G401.6 (cell line): ENCODE measurements around the gene PTPRN.
"Not testable (repeated sequence)": the region's sequence is repeated elsewhere in the genome, so short reads cannot be mapped to it uniquely, and the experiment has no call there.

Experiments
- FAIRE-seq: peaks from 2 replicates; lab custom pipeline; 2012; peaks lifted over from hg19 to GRCh38; lab: Jason Lieb, UNC

PTPRN gene

DNA sequence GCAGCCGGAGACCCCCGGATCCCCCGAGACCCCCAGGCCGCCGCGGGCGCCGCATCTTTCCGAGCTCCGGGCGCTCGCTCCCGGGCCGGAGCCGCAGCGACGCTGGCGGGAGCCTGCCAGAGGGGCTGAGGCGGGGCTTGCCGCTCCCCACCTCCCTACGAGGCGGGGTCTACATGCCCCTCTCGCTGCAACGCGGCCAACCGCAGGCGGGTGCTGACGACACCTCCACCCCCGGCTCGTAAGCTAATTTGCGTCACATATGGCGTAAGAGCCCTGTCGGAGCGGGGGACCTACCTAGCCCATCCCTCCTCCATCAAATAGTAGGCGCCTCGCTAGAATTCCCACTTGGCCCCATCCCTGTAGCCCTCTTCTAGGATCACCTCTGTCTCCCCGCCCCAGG is at the start of gene PTPRN:
Gene PTPRN (minus strand): TSS at position 124 of the 400 bp plus-strand sequence. CDS start 69 bp downstream, at position 55.
- no peak for FAIRE-seq

DNA sequence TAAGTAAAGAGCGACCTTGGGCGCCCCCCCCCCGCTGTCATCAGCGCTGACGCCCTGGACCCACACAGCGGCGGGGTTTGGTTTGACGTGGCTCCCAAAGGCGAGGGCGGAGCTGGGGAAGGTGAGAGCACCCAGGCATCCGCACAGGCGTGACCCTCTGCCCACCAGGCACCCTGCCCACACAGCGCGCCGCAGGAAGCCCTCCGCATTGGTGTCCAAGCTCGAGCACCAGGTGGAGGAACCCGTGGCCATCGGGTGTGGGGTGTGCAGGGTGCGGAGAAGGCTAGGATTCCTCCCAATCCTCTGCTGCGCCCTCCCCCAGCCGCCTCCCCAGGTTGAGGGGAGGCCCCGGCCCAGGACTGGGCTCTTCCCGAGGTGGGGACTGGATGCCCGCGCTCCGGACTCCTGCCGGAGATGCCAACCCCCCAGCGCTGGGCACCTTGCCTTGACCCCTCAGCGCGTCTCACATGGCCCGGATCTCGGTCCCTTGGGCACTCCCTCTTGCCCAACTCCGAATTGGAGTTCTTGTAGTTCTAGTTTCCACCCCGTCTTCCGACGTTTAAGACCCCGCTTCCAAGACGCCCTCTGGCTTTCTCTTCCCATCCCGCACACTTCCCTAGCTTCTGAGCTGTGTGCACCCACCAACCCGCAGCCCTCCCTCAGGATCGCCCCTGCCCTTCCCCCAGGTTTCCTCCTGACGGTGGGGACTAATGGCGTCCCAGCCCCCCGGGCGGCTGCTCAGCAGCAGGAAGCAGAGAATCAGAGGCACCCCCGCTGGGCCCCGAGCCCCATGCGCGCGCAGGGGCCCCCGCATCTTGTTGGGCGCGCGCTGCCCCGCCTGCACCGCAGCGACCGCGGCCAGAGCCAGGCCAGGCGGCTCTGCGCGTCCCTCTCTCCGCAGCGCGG is 49.2 kb upstream of the PTPRN start:
- FAIRE-seq = no peak

DNA sequence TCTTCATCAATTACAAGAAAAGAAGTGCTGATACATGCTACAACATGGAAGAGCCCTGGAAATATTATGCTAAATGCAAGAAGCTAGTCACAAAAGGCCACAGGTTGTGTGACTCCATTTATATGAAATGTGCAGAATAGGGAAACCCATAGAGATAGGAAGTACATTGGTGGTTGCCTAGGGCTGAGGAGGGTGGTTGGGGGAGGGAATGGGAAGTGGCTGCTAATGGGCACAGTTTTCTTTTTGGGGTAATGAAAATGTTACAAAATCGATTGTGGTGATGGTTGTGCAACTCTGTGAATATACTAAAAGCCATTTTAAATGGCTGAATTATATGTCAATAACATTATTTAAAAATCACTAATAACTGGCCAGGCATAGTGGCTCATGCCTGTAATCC is 47.6 kb upstream of the PTPRN start:
- no peak for FAIRE-seq

DNA sequence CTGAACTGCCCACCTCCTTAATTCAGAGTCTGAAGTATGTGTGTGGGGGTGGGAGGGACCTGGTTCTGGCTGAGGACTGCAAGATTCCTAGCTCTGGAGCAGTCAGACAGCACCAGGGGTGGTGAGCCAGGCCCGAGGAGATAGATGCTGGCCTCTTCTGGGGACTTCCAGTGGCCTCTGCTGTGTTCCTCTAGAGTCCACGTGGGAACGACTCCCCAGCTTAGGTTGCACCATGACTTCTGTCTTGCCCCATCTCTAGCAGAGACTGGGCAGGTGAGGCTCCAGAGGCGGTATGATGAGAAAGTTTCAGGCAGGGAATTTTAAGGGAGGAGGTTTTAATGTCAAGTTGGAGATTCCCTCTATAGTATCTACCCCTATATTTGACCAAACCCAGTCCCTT is 45.4 kb upstream of the PTPRN start:
- FAIRE-seq = no peak

DNA sequence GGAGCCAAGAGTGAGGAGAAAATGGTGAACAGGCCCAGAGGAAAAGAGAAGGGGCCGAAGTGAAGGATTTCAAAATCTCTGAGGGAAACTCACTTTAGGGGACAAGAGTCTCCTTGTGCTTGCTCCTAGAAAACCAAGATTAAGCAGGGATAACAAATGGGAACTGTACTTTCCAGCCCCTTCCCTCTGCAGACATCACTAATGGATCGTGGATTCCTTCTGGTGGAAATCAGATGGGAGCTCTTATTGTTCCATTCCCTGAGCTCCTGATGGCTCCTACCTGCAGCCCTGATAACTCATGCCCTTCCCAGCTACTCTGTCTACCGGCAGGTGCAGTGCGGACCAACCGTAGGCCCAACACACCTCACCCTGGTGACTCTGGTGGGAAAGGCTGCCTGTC is 43.9 kb upstream of the PTPRN start:
- no peak for FAIRE-seq

DNA sequence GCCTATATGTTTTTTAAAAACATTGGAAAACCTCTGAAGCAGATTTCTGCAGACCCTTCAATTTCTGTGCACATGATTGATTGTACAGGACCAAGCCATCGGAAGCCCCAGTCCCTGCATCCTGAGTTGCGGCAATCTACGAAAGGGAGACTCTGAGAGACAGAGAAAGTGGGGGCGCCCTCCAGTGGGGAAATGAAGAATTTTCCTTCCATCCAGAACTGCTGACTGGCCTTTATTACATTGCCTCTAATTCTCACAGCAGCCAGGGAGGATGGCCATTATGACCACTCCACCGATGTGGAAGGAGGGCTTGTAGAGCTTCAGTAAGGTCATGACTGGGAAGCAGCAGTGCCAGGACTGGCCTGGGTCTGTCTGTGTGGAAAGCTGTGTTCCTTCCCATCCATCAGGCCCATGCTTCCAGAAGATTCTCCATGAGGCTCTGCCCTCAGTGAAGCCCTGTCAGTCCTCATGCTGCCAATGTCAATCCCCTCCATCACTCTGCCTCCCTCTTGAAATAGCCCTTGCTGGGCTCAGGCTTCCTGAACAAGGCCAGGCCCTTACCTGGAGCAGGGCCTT is 43.3 kb upstream of the PTPRN start:
- peak; percentile 65 for FAIRE-seq

DNA sequence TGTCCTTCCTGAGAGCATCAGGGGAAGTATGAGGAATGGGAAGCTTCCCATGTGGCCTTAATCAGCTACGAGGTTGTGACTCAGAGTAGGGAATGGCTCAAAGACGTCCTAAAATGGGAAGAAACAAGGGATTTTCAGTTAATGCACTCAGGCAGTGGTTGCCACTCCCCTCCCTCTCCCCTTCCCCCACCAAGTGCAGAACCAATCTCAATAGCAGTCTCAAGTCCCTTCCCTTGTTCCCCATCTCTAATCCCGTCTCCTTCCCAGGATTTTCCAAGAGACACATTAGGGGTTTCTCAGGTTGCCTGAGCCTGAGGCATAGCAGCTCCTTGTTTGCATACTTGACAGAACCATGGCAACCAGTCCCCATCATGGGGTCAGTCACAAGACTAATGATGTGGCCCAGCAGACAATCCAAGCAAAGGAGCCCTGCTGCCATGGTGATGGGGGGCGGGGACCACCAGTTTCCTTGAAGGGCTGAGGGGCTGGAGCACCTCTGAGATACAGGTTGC is 41.6 kb upstream of the PTPRN start:
- FAIRE-seq = no peak

DNA sequence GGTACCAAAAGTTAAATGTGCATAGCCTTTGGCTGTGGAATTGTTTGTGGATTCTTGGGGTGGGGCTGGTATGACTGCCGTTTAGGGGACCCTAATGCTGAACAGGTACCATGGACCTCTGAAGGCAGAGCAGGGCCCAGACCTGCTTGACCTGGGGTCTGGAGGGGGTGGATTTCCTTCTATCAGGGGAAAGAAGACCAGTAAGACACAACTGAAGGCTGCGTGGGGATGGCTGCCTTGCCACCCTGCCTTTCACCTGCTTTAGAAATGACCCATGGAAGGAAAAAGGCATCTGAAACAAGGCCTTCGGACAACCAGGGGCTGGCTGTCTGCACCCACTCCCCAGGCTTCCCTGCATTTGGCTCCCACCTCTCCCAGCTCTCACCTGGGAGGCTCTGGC is 41.0 kb upstream of the PTPRN start:
- FAIRE-seq = no peak

DNA sequence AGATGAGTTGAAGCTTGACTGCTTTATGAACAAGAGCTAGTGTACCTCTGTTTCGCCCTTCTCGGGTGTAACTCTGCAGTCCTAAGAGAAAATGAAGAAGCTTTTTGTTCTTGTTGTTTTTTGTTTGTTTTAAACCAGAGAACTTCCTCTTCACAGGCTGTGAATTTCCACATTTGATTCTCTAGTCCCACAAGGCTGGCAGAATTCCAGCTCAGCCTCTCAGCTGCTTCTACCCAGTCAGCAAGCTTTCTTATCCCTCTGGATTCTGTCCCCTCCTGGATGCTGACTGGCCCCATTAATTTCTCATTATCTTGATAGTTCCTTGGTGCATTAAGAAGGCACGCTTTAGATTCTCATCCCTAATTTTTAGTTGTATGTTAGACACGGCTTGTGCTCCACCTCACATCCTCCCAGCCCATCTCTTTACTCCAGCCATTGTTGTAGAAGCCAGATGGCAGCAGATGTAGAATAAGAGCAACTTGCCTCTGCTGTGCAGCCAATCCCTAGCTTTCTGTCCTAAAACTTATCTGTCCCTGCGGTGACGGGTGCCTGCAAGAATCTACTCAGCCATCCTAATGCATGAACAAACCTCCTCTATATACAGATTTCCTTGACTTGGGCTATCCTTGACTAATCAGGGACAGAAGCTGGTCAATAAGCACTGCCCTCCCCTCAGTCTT is 35.7 kb upstream of the PTPRN start:
- no peak for FAIRE-seq

DNA sequence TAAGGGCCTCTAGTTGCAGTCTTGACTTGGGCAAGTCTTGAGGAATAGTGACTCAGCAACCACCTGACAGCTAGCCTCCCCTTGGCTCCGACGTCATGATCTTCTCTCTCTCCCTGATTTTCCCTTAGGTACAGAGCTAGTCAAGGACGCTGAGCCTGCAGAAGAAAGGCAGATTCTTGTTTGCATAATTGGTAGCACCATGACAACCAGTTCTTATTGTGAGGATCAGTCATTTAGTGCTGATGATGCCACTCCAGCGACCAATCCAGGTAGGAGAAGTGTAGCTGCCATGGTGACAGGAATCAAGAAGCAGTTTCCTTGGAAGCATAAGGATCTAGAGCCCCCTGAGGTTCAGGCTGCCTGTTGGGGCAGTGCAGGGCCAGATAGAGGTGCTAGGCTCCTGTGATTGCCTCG is 26.2 kb upstream of the PTPRN start:
- no peak for FAIRE-seq

DNA sequence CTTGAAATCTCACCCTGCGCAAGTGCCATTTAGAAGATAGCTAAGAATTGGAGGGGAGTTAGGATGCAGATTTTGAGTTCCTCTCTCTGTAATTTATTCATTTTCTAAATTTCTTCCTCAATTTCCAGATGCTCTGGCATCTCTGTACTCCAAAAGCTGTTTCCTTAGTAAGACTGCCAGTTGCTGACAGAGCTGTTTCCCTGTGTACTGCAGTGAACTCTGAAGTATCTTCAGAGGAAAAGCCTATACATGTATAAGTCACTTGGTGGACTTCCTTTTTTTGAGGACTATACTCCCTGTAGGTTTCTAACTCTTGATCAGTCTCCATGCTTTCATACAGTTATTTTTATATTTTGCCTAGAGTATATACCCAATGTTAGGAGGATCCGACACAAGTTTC is 24.9 kb upstream of the PTPRN start:
- no peak for FAIRE-seq

DNA sequence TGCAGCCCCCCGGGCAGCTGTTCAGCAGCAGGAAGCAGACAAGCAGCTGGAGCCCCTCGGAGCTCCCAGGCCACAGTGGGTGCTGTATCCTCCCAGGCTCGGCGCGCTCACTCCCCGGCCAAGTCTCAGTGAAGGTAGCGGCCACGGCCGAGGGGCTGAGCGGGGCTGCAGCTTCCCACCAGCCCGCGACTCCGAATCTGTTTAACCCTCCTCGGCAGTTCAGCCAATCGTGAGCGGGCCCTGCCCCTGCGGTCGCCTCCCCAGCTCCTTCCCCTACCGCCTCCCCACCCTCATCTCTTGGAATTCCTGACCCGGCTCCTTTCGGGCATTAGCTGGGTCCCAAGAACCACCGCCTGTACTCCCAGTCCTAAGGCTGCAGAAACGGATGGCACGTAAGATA is 23.3 kb upstream of the PTPRN start, which contains the start of gene RESP18:
Gene RESP18 (minus strand): TSS at position 203 of the 400 bp plus-strand sequence.
- FAIRE-seq = no peak

DNA sequence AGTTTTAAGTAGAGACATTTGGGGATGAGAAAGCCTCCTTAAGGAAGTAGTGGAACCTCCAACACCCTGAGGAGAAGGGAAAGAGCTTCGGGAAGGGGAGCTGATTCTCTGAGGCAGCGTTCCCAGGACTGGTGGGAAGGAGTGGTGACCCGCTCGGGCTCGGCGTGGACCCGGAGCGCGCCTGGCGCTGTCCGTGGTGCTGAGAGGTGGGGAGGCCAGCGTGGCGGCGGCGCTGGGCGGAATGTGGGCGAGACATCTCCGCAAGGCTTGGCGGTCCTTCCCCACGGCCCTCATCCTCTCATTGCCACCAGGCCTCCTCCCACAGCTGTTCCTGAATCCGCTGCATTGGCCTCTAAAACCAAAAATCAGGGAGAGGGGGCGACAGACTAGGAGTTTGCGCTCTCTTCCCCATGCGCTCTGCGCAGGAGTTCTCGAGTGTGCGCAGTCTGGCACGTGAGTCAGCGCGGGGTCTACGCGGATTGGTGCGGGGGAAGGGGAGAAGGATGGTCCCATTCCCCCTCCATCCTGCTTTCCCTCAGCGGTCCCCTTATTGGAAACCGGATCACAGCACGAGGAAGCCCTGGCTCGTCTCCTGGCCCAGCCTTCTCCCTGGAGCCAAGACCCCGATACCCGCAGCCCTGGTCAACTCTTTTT is 22.5 kb upstream of the PTPRN start:
- no peak for FAIRE-seq

DNA sequence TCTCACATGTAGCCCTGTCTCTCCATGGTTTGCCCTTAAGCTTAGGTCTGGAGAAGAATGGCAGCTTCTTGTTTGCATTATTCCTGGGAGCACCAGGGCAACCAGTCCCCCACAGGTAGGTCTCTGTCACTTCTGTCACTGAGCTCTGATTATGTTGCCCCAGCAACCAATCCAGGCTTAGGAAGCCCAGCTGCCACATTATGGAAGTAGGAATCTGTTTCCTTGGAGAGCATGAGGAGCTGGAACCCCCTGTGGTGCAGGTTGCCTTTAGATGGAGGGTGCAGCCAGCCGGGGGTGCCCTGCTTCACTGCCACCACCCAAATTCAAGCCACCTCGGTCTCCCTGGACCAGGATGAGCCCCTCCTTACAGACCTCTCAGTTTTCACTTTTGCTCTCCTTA is 18.5 kb upstream of the PTPRN start:
- FAIRE-seq = no peak

DNA sequence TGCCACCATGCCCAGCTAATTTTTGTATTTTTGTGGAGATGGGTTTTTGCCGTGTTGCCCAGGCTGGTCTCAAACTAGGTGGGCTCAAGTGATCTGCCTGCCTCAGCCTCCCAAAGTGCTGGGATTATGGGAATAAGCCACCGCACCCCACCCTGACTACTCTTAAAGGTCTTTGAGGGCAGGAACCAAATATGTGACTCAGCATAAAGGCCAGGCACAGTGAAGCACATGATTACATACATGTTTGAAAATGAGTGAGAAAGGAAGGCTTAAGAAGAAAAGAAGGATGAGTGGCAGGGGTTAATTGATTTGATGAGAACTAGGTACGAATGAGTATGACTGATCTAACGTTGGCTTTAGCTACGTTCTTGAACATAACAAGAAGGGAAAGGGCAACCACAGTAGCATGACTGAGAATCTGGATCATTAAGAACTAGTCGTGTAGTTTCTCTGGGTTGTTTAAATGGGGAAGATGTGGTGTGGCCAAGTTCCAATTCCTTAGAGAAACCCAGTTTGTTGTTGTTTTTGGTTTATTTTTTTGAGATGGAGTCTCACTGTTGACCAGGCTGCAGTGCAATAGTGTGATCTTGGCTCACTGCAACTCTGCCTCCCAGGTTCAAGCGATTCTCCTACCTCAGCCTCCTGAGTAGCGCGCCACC is 16.6 kb upstream of the PTPRN start:
- no peak for FAIRE-seq

DNA sequence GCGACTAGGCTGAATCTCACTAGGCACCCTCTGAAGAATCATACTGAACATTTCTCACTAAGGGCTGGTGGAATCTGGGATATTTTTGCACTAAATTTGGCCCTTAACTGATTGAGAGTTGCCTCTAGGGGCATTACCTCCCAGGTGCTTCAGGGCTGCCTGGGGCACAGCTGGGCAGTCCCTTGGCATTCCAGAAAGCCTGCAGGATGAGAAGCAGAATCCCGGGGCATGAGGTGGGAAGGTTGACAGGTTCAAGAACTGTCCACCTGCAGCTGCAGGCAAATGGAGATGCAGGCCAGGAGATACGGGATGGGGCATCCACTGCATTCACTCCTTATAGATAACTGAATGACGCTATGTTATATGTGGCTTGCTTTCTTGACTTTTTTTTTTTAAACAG is 15.9 kb upstream of the PTPRN start:
- FAIRE-seq = no peak

DNA sequence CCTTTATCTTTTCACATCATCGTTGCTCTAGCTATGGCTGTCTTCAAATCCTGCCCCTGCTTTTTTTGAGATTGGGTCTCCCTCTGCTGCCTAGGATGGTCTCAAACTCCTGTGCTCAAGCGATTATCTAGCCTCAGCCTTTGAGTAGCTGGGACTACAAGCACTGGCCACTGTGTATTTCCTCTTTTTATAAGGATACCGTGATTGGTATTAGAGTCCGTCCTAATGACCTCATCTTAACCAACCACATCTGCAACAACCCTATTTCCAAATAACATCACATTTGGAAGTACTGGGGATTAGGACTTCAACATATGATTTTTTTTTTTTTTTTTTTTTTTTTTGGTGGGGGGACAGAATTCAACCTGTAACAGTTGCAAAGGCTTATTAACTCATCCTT is 14.2 kb upstream of the PTPRN start:
- FAIRE-seq = no peak

DNA sequence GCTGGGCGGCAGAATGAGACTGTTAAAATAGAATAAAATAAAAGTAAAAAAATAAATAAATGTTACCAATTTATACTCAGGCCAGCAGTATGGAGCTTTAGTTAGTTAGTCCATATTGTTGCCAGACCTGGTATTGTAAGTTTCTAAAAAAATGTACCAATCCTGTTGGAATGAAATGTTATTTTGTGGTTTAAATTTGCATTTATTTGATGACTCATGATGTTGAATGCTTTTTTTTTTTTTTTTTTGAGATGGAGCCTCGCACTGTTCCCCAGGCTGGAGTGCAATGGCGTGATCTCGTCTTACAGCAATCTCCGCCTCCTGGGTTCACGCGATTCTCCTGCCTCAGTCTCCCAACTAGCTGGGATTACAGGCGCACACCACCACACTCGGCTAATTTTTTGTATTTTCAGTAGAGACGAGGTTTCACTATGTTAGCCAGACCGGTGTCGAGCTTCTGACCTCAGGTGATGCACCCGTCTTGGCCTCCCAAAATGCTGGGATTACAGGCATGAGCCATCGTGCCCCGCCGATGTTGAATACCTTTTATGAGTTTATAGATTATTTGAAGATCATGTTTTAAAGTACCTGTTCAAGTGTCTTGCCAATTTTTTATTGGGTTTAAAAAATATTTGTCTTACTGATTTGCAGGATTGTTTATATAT is 5.7 kb upstream of the PTPRN start:
- FAIRE-seq = no peak

DNA sequence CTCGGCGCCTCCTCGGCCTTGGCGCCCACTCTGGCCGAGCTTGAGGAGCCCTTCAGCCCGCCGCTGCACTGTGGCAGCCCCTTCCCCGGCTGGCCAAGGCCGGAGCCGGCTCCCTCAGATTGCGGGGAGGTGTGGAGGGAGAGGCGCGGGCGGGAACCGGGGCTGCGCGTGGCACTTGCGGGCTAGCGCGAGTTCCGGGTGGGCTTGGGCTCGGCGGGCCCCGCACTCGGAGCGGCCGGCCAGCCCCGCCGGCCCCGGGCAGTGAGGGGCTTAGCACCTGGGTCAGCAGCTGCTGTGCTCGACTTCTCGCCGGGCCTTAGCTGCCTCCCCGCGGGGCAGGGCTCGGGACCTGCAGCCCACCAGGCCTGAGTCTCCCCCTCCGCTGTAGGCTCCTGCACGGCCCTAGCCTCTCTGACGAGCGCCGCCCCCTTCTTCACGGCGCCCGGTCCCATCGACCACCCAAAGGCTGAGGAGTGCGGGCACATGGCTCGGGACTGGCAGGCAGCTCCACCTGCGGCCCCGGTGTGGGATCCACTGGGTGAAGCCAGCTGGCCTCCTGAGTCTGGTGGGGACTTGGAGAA is 3.6 kb upstream of the PTPRN start:
- FAIRE-seq = not testable (repeated sequence)

DNA sequence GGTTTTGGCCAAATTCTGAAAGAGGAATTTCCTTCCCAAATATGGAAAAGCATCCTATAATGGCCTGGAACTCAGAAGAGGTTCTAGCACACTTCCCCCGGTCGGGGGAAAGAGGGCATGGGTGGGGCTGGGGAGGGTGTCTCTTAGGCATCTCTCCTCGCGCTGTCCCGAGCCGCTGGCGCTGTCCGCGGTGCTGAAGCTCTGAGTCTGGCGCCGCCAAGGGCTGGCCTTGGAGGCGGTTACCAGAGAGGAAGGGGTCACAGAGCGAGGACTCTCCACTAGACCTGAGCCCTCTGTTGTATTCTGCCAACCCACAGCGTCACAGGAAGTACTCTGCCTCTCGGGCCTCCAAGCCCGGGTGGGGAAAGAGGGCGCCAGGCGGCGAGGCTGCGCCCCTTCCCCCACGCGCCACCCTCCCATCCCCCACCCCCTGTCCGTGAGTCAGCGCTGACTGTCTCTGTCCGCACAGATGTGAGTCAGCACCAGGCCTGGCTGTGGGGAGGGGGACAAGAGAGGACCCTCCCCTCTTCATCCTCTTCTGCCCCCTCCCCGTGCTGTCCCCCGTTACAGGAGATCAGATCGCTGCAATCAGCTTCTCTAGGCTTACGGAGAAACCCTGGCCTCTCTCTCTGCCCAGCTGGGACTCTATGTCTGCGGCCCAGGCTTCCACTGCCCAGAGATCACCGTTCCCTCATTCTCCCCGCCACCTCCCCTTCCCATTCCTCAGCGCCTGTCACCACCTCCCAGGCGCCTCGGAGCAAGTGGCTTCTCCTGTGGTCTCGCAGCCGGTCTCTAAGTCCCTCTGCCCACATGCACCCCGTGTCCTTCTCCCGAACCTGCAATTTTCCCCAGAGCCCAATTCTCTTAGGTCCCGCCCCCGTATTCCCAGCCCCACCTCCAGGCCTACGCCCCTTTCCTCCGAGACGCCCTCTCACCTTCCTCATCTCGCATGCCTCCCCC is 779 bp downstream of the PTPRN start:
- FAIRE-seq = no peak
